Activated gamma-delta T cell (primary cell): ENCODE data around the gene TMEM19.
"Not testable (repeated sequence)": the region's sequence is repeated elsewhere in the genome, so short reads cannot be mapped to it uniquely, and the experiment has no call there.

Source experiments
- DNase-seq: peaks from one replicate; lab custom pipeline; 2025; lab: John Stamatoyannopoulos, UW

Gene TMEM19

GRCh38 chr12:71665090-71665463 is 20.8 kb upstream of the TMEM19 start:
- no peak for DNase-seq

- DNase-seq = no peak
Measured at GRCh38 chr12:71666259-71666658, 19.6 kb upstream of the TMEM19 start.

- no peak for DNase-seq
Measured at GRCh38 chr12:71671311-71671710, 14.6 kb upstream of the TMEM19 start.

GRCh38 chr12:71671816-71672215 is 14.1 kb upstream of the TMEM19 start:
- DNase-seq = no peak

- no peak for DNase-seq
Measured at GRCh38 chr12:71682466-71682865, 3.4 kb upstream of the TMEM19 start.

- no peak for DNase-seq
Measured at GRCh38 chr12:71683633-71684032, 2.2 kb upstream of the TMEM19 start.

- DNase-seq = no peak
Measured at GRCh38 chr12:71684081-71684480, 1.8 kb upstream of the TMEM19 start.

GRCh38 chr12:71685312-71685906 is 473 bp upstream of the TMEM19 start:
- no peak for DNase-seq

- no peak for DNase-seq
Measured at GRCh38 chr12:71686658-71687025, 760 bp downstream of the TMEM19 start.

- DNase-seq = not testable (repeated sequence)
Measured at GRCh38 chr12:71687172-71687571, 1.3 kb downstream of the TMEM19 start.

- no peak for DNase-seq
Measured at GRCh38 chr12:71688961-71689570, 3.2 kb downstream of the TMEM19 start.

GRCh38 chr12:71691504-71692129 is 5.7 kb downstream of the TMEM19 start:
- no peak for DNase-seq

- no peak for DNase-seq
Measured at GRCh38 chr12:71693126-71693525, 7.2 kb downstream of the TMEM19 start.

- not testable (repeated sequence) for DNase-seq
Measured at GRCh38 chr12:71693651-71694050, 7.8 kb downstream of the TMEM19 start.

- no peak for DNase-seq
Measured at GRCh38 chr12:71694099-71694820, 8.4 kb downstream of the TMEM19 start.

- no peak for DNase-seq
Measured at GRCh38 chr12:71695782-71696181, 9.9 kb downstream of the TMEM19 start.

- not testable (repeated sequence) for DNase-seq
Measured at GRCh38 chr12:71702181-71702580, 16.3 kb downstream of the TMEM19 start.

- DNase-seq = no peak
Measured at GRCh38 chr12:71702590-71702989, 16.7 kb downstream of the TMEM19 start.

- DNase-seq = no peak
Measured at GRCh38 chr12:71703206-71703605, 17.3 kb downstream of the TMEM19 start.

- no peak for DNase-seq
Measured at GRCh38 chr12:71704920-71705319, 19.0 kb downstream of the TMEM19 start.

- no peak for DNase-seq
Measured at GRCh38 chr12:71708658-71709057, 22.8 kb downstream of the TMEM19 start.

- DNase-seq = no peak
Measured at GRCh38 chr12:71710276-71711125, 24.6 kb downstream of the TMEM19 start.
